SH-SY5Y (cell line): ENCODE measurements around the gene FAU.

Experiments used
- GATA2 ChIP-seq: IDR thresholded peaks from 2 replicates; pipeline ENCODE4 v1.6.1; 2011; ENCODE audit warnings: mild to moderate bottlenecking, low read depth, low read length
- GATA3 ChIP-seq: IDR thresholded peaks from 2 replicates; pipeline ENCODE4 v1.6.1; 2011; ENCODE audit warnings: low read depth, mild to moderate bottlenecking, low read length, moderate library complexity

GRCh38 chr11:65117206-65118096 lies 4.5 kb downstream of the FAU start, which contains the start of gene ZNHIT2:
- TF ChIP-seq GATA3, result no peak
- TF ChIP-seq GATA2, result no peak
